B cell (primary cell): ENCODE data around the gene CPED1. TPM values are rescaled to one million over a fixed set of nuclear protein-coding genes. Genes with fewer than 3 reads are reported as not detected.

ENCODE experiments used
- ATAC-seq: fragments of 200-7000 bp; cut with Tn5 transposase; one replicate; pipeline ENCODE4 v1.10.0; 2021; ENCODE audit warnings: low read depth, mild to moderate bottlenecking, moderate number of reproducible peaks, moderate library complexity
- CTCF ChIA-PET: fragments of 350-600 bp; sonication (Branson Sonifier 250); formaldehyde crosslinking; loops from one replicate; lab custom pipeline; 2021; ENCODE audit warnings: antibody characterized with exemption, inconsistent platforms; lab: Charles Lee
- POLR2A ChIA-PET: fragments of 350-600 bp; sonication (Branson Sonifier 250); formaldehyde crosslinking; loops from one replicate; lab custom pipeline; 2021; ENCODE audit warnings: antibody characterized with exemption; lab: Charles Lee
- DNase-seq: peaks from one replicate; pipeline ENCODE4 v3.0.0; 2013
- H2AFZ ChIP-seq: 2 replicates; pipeline ENCODE4 v1.6.1; 2012; ENCODE audit warnings: mild to moderate bottlenecking, low read depth, low read length; ENCODE audit not compliant: insufficient read depth, poor library complexity, severe bottlenecking
- H3K27ac ChIP-seq, 2 donors: 1 replicate in 1 of 2; 2 replicates in 1 of 2; pipeline ENCODE4 v1.5.1; 2012 to 2013; ENCODE audit warnings: low read length in 2 of 2, mild to moderate bottlenecking in 2 of 2, moderate library complexity in 1 of 2
- H3K27me3 ChIP-seq, 4 experiments: fragments of 200-600 bp in 1 of 4; sonication (generic) in 1 of 4; replicated peaks in 1 of 4; 1 replicate in 2 of 4; 2 replicates in 2 of 4; pipeline versions ENCODE4 v1.6.1 to v1.7.0; 2013 to 2016; ENCODE audit warnings: low read length in 3 of 4, mild to moderate bottlenecking in 2 of 4, mixed read lengths in 1 of 4, moderate library complexity in 1 of 4; ENCODE audit not compliant: insufficient read depth in 4 of 4, control insufficient read depth in 3 of 4; ENCODE audit errors: control extremely low read depth in 1 of 4
- H3K36me3 ChIP-seq, 2 experiments: replicated peaks in 1 of 2; 1 replicate in 1 of 2; 2 replicates in 1 of 2; pipeline versions ENCODE4 v1.6.1 to v1.7.1; 2013; ENCODE audit warnings: low read length in 1 of 2; ENCODE audit not compliant: insufficient read depth in 2 of 2, control insufficient read depth in 1 of 2; ENCODE audit errors: control extremely low read depth in 1 of 2, extremely low read depth in 1 of 2
- H3K4me1 ChIP-seq, 2 donors: fragments of 200-600 bp in 1 of 2; sonication (generic) in 1 of 2; 1 replicate in 1 of 2; 2 replicates in 1 of 2; pipeline versions ENCODE4 v1.5.1 to v1.6.1; 2013 to 2017; ENCODE audit warnings: low read length in 2 of 2; ENCODE audit not compliant: control insufficient read depth in 2 of 2, insufficient read depth in 2 of 2
- H3K4me2 ChIP-seq: replicated peaks from 2 replicates; pipeline ENCODE3; 2012; ENCODE audit warnings: mild to moderate bottlenecking, low read depth, low read length; ENCODE audit not compliant: poor library complexity, severe bottlenecking
- H3K4me3 ChIP-seq, 5 experiments: fragments of 200-600 bp in 1 of 5; sonication (generic) in 1 of 5; 1 replicate in 3 of 5; 2 replicates in 2 of 5; pipeline versions ENCODE4 v1.5.1 to v1.7.0; 2011 to 2016; ENCODE audit warnings: low read length in 4 of 5, mild to moderate bottlenecking in 4 of 5, low read depth in 2 of 5, control low read depth in 1 of 5, moderate library complexity in 1 of 5; ENCODE audit not compliant: insufficient read depth in 1 of 5; ENCODE audit errors: control extremely low read depth in 1 of 5, extremely low read depth in 1 of 5
- H3K79me2 ChIP-seq: fragments of 200-600 bp; sonication (generic); one replicate; pipeline ENCODE4 v1.6.0; 2016; ENCODE audit warnings: low read length; ENCODE audit not compliant: control insufficient read depth, insufficient read depth
- H3K9ac ChIP-seq: fragments of 200-600 bp; sonication (generic); 2 replicates; pipeline ENCODE4 v1.6.1; 2017; ENCODE audit warnings: mild to moderate bottlenecking, low read length, moderate library complexity
- H3K9me3 ChIP-seq, 3 donors: one replicate each; pipeline versions ENCODE4 v1.6.1 to v1.7.1; 2013; ENCODE audit warnings: low read length in 2 of 3; ENCODE audit not compliant: control insufficient read depth in 2 of 3, insufficient read depth in 1 of 3; ENCODE audit errors: control extremely low read depth in 1 of 3
- H4K20me1 ChIP-seq: 2 replicates; pipeline ENCODE4 v1.6.0; 2012; ENCODE audit warnings: mild to moderate bottlenecking, low read length; ENCODE audit not compliant: insufficient read depth, control insufficient read depth, poor library complexity, severe bottlenecking
- H3K27ac Mint-ChIP-seq: one replicate; pipeline ENCODE4 v1.8.0; 2021; ENCODE audit warnings: mixed read lengths
- H3K27me3 Mint-ChIP-seq: one replicate; pipeline ENCODE4 v1.8.0; 2021; ENCODE audit warnings: mixed read lengths
- H3K4me1 Mint-ChIP-seq: one replicate; pipeline ENCODE4 v1.8.0; 2021; ENCODE audit warnings: mixed read lengths
- H3K4me3 Mint-ChIP-seq: one replicate; pipeline ENCODE4 v1.8.0; 2021; ENCODE audit warnings: mixed read lengths
- H3K9me3 Mint-ChIP-seq: one replicate; pipeline ENCODE4 v1.8.0; 2022; ENCODE audit warnings: mixed read lengths; ENCODE audit not compliant: insufficient read depth
- CTCF ChIP-seq: fragments of 200-600 bp; IDR thresholded peaks from one replicate; pipeline ENCODE4 v1.8.0; 2022; ENCODE audit warnings: antibody characterized with exemption, mild to moderate bottlenecking
- EZH2 ChIP-seq: IDR thresholded peaks from 2 replicates; pipeline ENCODE4 v1.6.1; 2012; ENCODE audit warnings: borderline replicate concordance, low read depth, mild to moderate bottlenecking, moderate library complexity, low read length; ENCODE audit not compliant: insufficient read depth, poor library complexity, severe bottlenecking
- WGBS: methylation state at CpG from one replicate; pipeline ENCODE4 v1.1.5; 2013; ENCODE audit warnings: missing lambda C conversion rate; ENCODE audit not compliant: insufficient coverage; 5-methylcytosine and 5-hydroxymethylcytosine counted together
- intact Hi-C: fragments of 100-400 bp; cut with micrococcal nuclease; formaldehyde crosslinking; loops from one replicate; pipeline ENCODE4 v1.10.0; 2022
- polyA plus RNA-seq: library from polyadenylated mRNA; depleted of rRNA; stranded (reverse); fragments of >200 nt; gene quantifications from 2 replicates; pipeline ENCODE4 v1.2.3, GENCODE V29; 2012
- total RNA-seq, 2 donors: library from RNA; stranded (reverse); fragments of 120-200 nt in 1 of 2; gene quantifications; 1 replicate in 1 of 2; 2 replicates in 1 of 2; pipeline versions ENCODE4 v1.2.3 to v1.2.4, GENCODE V29; 2013 to 2022

The CPED1 gene
- total and polyA plus RNA-seq, 2 donors (not counting 1 experiment from before 2014, with no cell fraction given) = 0.44 to 3.8 TPM

DNA sequence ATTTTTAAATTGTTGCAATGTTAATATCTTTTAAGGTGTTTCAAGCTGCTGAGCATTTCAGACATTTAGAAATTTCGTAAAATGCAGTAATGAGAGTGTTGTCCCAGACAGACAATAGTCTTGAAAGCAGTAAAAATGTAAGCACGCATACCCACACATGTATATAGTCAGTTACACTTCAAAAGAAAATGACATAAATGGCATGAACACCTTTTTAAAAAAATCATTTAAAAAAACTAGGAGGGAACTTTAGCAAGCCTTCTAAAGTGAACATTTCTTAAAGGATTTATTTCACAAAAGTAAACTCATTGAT, 51.0 kb downstream of the CPED1 start:
- TF ChIP-seq CTCF (no peak), EZH2 (no peak)
- ChIA-PET CTCF (no interaction called here), POLR2A (no interaction called here)
- no peak overlapping the region for H3K27ac Mint-ChIP-seq
- Histone ChIP-seq H3K9ac (no peak overlapping the region), H3K4me2 (no peak overlapping the region), H3K9me3 (no peaks in the 10 kb centered on the region), H3K27ac (no peak overlapping the region), H3K4me3 (no peak overlapping the region), H3K27me3 (peaks cover 0 to 7% (median 0%) of the 10 kb centered on the region in 4 experiments), H2AFZ (no peak overlapping the region), H3K4me1 (no peaks in the 10 kb centered on the region), H3K79me2 (no peaks in the 10 kb centered on the region), H3K36me3 (no peaks in the 10 kb centered on the region), H4K20me1 (no peaks in the 10 kb centered on the region)
- H3K4me3 Mint-ChIP-seq = no peak overlapping the region
- H3K27me3 Mint-ChIP-seq = peaks cover 14% of the 10 kb centered on the region
- intact Hi-C loops = no loop called here
- ATAC-seq = no peak
- H3K4me1 Mint-ChIP-seq = no peaks in the 10 kb centered on the region
- no CpG with 5 or more reads among the region's 2 CpGs for WGBS
- no peak for DNase-seq
- no peaks in the 10 kb centered on the region for H3K9me3 Mint-ChIP-seq

DNA sequence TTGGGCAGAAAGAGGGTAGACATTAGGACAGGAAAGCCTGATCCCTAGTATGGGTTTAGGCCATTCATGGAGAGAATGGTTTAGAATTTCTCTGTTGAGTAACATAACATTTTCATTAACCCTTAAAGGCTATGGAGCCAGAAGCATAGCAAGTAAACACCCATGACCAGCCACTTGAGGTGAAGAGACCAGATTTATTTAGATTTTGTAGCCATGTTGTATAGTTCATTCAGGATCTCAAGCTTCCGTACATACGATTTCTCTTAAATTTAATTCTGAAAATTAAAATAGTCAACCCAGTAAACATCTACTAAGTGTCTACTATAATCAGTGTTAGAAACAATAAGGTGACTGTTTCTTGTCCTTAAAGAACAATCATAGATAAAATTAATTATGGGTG, 51.5 kb downstream of the CPED1 start:
- Histone ChIP-seq H3K79me2 (no peaks in the 10 kb centered on the region), H4K20me1 (no peaks in the 10 kb centered on the region), H3K4me3 (no peak overlapping the region), H2AFZ (no peak overlapping the region), H3K4me2 (no peak overlapping the region), H3K9ac (no peak overlapping the region), H3K4me1 (no peaks in the 10 kb centered on the region), H3K36me3 (no peaks in the 10 kb centered on the region), H3K9me3 (no peaks in the 10 kb centered on the region), H3K27me3 (peaks cover 0 to 7% (median 0%) of the 10 kb centered on the region in 4 experiments), H3K27ac (no peak overlapping the region)
- Mint-ChIP-seq H3K9me3 (no peaks in the 10 kb centered on the region), H3K4me3 (no peak overlapping the region), H3K4me1 (no peaks in the 10 kb centered on the region), H3K27me3 (peaks cover 14% of the 10 kb centered on the region), H3K27ac (no peak overlapping the region)
- no peak for ATAC-seq
- POLR2A ChIA-PET = no interaction called here
- no CpG with 5 or more reads among the region's 2 CpGs for WGBS
- TF ChIP-seq EZH2 (no peak), CTCF (no peak)
- DNase-seq = no peak
- intact Hi-C loops = no loop called here
- CTCF ChIA-PET = no interaction called here
